GM23248 (cell line): ENCODE results near the gene SLC45A3.

ENCODE experiments used
- EZH2 ChIP-seq: fragments of 200-600 bp; sonication (generic); IDR thresholded peaks from 2 replicates; pipeline ENCODE4 v1.6.1; 2018; ENCODE audit warnings: antibody characterized with exemption, mild to moderate bottlenecking; ENCODE audit not compliant: insufficient read depth, poor library complexity, severe bottlenecking
- EZH2phosphoT487 ChIP-seq: fragments of 200-600 bp; sonication (generic); IDR thresholded peaks from 2 replicates; pipeline ENCODE4 v1.6.1; 2018; ENCODE audit warnings: antibody characterized with exemption, moderate library complexity, mild to moderate bottlenecking, low read depth; ENCODE audit not compliant: insufficient read depth

GRCh38 chr1:205715628-205716027, 35.3 kb upstream of the SLC45A3 start:
- TF ChIP-seq EZH2phosphoT487 = no peak
- TF ChIP-seq EZH2 = no peak
